ENCODE data around the gene KIF3A.

The KIF3A gene

GRCh38 chr5:132680780-132681475, 56.4 kb downstream of the KIF3A start:
- H3K4me3 ChIP-seq (ENCODE audit: low read length, poor library complexity, severe bottlenecking): no peak overlapping the region
- TF ChIP-seq EZH2phosphoT487 (IDR thresholded peaks at IDR 0.05; ENCODE audit: borderline replicate concordance): no peak
- no peak for TF ChIP-seq CTCF (conservative IDR thresholded peaks at IDR 0.05; ENCODE audit: low read length)
- H4K20me1 ChIP-seq (ENCODE audit: insufficient read depth, low read length, poor library complexity, severe bottlenecking): no peaks in the 10 kb centered on the region
- no peaks in the 10 kb centered on the region for H3K79me2 ChIP-seq (ENCODE audit: insufficient read depth, low read length)
- no peaks in the 10 kb centered on the region for H3K4me1 ChIP-seq (ENCODE audit: insufficient read depth, low read length, poor library complexity, severe bottlenecking)
- no peaks in the 10 kb centered on the region for H3K36me3 ChIP-seq (ENCODE audit: insufficient read depth, low read length)
- H3K9me3 ChIP-seq (ENCODE audit: insufficient read depth, low read depth, low read length): no peaks in the 10 kb centered on the region
- no peak overlapping the region for H3K9ac ChIP-seq (ENCODE audit: low read depth, low read length, poor library complexity, severe bottlenecking)
- no peaks in the 10 kb centered on the region for H3K9me2 ChIP-seq (replicated peaks; ENCODE audit: low read depth, low read length)
- H3K4me2 ChIP-seq (ENCODE audit: low read depth, low read length, poor library complexity, severe bottlenecking): no peak overlapping the region
- H3F3A ChIP-seq (ENCODE audit: low read depth): no peaks in the 10 kb centered on the region
- no peaks in the 10 kb centered on the region for H3K27me3 ChIP-seq (ENCODE audit: insufficient read depth, low read length, poor library complexity, severe bottlenecking)
- H2AFZ ChIP-seq (ENCODE audit: low read length): no peak overlapping the region

- Histone ChIP-seq H3K36me3 (ENCODE audit: insufficient read depth, low read length) (no peaks in the 10 kb centered on the region), H3K27me3 (ENCODE audit: insufficient read depth, low read length, poor library complexity, severe bottlenecking) (no peaks in the 10 kb centered on the region), H3K9me3 (ENCODE audit: insufficient read depth, low read depth, low read length) (no peaks in the 10 kb centered on the region), H3K4me1 (ENCODE audit: insufficient read depth, low read length, poor library complexity, severe bottlenecking) (no peaks in the 10 kb centered on the region), H2AFZ (ENCODE audit: low read length) (no peak overlapping the region), H4K20me1 (ENCODE audit: insufficient read depth, low read length, poor library complexity, severe bottlenecking) (no peaks in the 10 kb centered on the region), H3K4me2 (ENCODE audit: low read depth, low read length, poor library complexity, severe bottlenecking) (no peak overlapping the region), H3F3A (ENCODE audit: low read depth) (no peaks in the 10 kb centered on the region), H3K9ac (ENCODE audit: low read depth, low read length, poor library complexity, severe bottlenecking) (no peak overlapping the region), H3K9me2 (replicated peaks; ENCODE audit: low read depth, low read length) (no peaks in the 10 kb centered on the region), H3K79me2 (ENCODE audit: insufficient read depth, low read length) (no peaks in the 10 kb centered on the region), H3K4me3 (ENCODE audit: low read length, poor library complexity, severe bottlenecking) (no peak overlapping the region)
- TF ChIP-seq EZH2phosphoT487 (IDR thresholded peaks at IDR 0.05; ENCODE audit: borderline replicate concordance): no peak
- no peak for TF ChIP-seq CTCF (conservative IDR thresholded peaks at IDR 0.05; ENCODE audit: low read length)
Measured at GRCh38 chr5:132679717-132680380, 57.5 kb downstream of the KIF3A start.

- Histone ChIP-seq H3K9me2 (replicated peaks; ENCODE audit: low read depth, low read length) (no peaks in the 10 kb centered on the region), H2AFZ (ENCODE audit: low read length) (no peak overlapping the region), H3K36me3 (ENCODE audit: insufficient read depth, low read length) (no peaks in the 10 kb centered on the region), H3K4me1 (ENCODE audit: insufficient read depth, low read length, poor library complexity, severe bottlenecking) (no peaks in the 10 kb centered on the region), H3K79me2 (ENCODE audit: insufficient read depth, low read length) (no peaks in the 10 kb centered on the region), H3K27me3 (ENCODE audit: insufficient read depth, low read length, poor library complexity, severe bottlenecking) (no peaks in the 10 kb centered on the region), H3K9ac (ENCODE audit: low read depth, low read length, poor library complexity, severe bottlenecking) (no peak overlapping the region), H4K20me1 (ENCODE audit: insufficient read depth, low read length, poor library complexity, severe bottlenecking) (no peaks in the 10 kb centered on the region), H3K4me3 (ENCODE audit: low read length, poor library complexity, severe bottlenecking) (no peak overlapping the region), H3K9me3 (ENCODE audit: insufficient read depth, low read depth, low read length) (no peaks in the 10 kb centered on the region), H3K4me2 (ENCODE audit: low read depth, low read length, poor library complexity, severe bottlenecking) (no peak overlapping the region), H3F3A (ENCODE audit: low read depth) (no peaks in the 10 kb centered on the region)
- TF ChIP-seq CTCF (conservative IDR thresholded peaks at IDR 0.05; ENCODE audit: low read length): no peak
- no peak for TF ChIP-seq EZH2phosphoT487 (IDR thresholded peaks at IDR 0.05; ENCODE audit: borderline replicate concordance)
Measured at GRCh38 chr5:132679166-132679565, 58.2 kb downstream of the KIF3A start.
